HG02610 (cell line): ENCODE measurements around the gene SHH.
"Not testable (repeated sequence)": the region's sequence is repeated elsewhere in the genome, so short reads cannot be mapped to it uniquely, and the experiment has no call there.

Experiments
- ATAC-seq: cut with Tn5 transposase; IDR thresholded peaks from one replicate; pipeline ENCODE4 v1.9.1; 2021; ENCODE audit warnings: mild to moderate bottlenecking, moderate library complexity; ENCODE audit not compliant: unreplicated experiment

Gene SHH

DNA sequence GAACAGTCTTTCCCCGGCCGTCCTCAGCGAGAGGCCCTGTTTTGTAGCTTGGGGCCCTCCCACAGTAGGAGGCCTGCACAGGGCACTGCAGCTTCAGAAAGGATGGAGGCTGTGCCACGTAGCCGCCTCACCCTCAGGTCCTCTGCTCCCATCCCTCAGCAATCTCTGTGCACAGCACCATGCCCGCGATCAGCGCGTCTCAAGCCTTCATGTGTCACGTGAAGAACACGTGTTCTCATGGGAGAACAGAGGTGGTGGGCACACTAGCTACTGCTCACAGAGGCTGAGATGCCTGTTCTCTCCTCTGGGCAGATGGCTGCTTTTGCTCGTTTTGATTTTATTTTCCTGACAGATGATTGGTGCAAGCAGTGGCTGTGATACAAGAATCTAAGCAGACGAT lies 8.5 kb upstream of the SHH start:
- no peak for ATAC-seq

DNA sequence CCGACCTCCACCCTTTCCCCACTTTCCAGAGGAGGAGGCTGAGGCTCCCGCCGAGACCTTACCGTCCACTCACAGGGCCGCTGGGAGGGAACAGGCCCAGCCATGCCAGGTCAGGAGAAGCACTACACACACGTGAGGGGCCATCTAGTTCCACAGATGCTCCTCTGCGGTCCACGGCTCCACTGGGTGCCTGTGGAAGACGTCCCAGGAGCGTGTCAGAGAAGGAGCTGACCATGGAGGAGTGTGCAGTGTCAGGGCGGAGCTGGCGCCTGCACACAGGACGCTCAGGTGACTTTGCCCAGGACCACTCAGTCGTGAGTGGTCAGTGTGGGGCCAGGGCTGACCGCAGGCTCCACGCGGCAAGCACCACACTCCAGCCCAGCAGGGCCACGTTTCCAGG lies 8.0 kb upstream of the SHH start:
- ATAC-seq = no peak

DNA sequence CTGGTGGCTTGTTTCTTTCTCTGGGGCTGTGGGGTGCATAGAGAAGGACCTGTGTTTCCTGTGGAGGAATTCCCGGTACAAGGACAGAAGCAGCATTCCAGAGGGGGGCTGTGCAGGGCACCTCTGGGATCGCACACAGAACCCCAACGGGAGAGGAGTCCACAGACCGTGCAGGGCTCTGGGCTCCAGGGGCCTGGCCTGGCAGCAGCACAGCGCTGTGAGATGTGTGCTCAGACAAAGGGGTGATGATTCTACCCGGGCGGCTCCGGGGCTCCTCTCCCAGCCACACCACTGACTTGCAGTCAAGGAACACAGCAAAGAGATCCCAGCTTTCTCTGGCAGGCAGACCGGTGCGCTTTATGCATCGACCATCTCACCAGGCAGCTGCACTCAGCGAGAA lies 6.9 kb upstream of the SHH start:
- ATAC-seq = no peak

DNA sequence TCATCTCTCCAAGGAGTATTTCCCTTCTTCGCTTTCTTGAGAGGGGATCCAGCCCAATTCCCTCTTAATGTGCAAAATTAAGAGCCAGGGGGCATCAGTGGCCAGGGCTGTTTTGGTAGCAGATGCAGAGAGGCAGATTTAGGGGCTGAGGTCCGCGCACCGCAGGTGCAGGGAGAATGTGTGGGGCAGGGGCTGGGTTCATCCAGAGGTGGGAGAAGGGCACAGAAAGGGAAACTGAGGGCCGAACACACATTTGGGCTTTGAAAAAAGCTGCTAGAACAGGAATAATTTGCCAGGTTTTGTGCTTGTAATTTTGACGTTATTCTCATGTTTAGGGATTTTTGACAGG lies 6.5 kb upstream of the SHH start:
- ATAC-seq = no peak

DNA sequence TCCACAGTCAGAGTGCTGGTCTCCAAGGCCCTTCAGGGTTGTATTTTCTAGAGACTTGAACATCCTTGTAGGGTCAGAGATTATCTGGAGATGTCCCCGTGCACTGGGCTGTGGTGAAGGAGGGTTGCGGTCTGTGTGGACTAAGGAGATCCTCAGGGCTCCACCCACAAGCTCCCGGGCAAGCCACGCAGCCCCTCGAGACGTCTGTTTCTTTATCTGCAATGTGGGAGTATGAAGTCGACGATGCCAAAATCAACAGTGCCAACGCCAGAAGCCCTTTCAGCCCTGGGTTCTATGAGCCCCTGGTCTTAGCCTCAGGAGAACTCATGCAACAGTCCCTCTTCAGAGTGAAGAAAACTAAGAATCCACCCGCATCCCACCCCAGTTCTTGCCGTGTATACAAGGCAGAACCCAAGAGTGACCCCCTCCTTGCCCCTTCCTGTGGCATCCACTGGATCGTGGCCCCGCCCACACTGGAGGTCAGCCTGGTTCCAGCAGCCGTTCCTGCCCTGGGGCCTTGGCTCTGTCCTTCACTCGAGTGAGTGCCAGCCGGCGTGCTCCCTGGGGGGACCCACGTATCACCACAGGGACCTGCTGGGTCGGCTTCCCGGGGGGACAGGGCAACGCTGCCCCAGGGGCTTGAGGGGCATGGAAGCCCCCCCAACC lies 6.0 kb upstream of the SHH start:
- no peak for ATAC-seq

- not testable (repeated sequence) for ATAC-seq
These were observed 5.3 kb upstream of the SHH start for GRCh38 chr7:155817515-155817914.

- ATAC-seq = no peak
These were observed 4.7 kb upstream of the SHH start for GRCh38 chr7:155816996-155817395.

- ATAC-seq = no peak
These were observed 3.9 kb upstream of the SHH start for GRCh38 chr7:155816192-155816508.

DNA sequence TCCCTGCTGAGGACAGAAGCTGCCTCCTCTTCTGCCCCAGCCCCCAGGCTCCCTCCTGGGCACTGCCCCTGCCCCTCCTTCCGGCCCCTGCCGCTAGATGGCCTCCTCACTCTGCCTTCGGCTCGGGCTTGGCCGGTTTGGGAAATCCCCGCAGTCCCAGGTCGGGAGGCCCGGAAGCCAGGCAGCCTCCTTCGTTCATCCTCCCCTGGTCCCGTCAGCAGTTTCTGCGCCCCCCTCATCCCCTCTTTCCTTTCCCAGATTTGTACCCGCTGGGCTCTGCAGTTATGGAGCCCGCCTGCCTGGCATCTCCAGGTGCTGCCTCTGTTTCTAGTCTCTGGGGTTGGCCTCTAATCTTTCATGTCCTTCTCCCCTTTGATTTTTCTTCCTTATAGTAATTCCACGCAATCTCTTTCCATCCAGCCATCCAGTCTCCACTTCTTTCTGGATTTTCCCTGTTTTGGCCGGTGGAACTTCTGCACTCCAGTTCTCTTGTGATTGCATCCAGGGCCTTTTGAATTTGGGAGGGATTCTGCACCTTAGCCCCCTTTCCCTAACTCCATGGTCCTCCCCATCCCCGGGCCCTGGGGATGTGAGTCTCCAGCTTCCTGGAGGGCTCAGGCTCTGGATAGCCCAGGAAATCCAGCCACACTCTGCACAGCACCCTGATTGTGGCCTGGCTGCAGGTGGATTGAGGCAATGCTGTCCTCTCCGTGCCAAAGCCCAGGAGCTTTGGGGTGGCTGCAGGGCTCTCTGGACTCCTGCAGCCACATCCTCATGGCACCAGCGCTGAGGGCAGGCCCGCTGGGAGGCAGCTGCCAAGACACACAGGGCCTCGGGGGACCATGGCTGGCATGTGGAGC lies 3.3 kb upstream of the SHH start:
- ATAC-seq = peak; percentile 67

DNA sequence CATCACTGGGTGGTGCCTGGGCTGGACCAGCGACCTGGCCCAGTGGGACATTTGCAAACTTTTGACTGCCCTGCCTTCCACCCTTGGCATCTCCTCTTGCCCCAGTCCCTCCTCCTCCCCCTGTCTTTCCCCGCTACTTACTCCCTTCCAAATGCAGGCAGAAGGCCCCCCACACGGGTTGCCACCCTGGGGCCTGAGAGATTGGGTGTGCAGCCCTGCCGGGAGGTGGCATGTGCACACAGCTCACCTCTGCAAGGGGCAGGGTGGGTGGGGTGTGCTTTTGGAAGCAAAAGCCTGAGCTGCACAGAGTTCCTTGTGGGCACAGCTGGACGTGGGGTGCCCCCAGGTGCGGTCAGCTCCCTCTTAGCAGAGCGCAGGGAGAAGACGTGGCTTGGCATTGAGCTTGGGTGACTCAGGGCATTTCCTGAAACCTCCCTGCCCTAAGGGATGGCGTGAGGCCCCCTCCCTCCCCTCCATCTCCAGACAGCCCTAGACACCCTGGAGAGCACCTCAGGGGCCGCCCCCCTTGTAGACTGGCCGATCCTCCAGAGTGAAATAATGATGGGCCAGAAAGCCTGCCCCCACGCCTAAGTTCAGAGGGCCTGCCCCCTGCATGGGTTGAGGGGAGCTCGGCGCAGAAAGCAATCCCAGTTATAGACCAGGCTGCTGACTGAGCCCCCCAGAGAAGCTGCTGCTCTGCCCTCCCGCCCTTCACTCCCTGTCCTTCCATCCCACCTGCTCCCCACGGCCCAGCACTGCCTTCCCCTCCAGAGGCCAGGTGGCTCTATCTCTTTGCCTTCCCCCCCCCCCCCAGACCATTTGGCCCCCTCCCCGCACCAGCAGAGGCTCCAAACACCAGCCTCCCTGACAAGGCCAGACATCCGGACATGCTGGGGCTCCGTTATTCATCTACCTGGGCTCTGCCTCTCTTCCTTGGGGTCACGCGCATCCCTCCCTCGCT lies 2.3 kb upstream of the SHH start:
- no peak for ATAC-seq

GRCh38 chr7:155813546-155814315 lies 1.5 kb upstream of the SHH start:
- ATAC-seq = no peak

- ATAC-seq = no peak
These were observed 862 bp upstream of the SHH start for GRCh38 chr7:155813125-155813524.

- ATAC-seq = no peak
These were observed 736 bp downstream of the SHH start for GRCh38 chr7:155811560-155811894.

- ATAC-seq = no peak
These were observed 1.3 kb downstream of the SHH start for GRCh38 chr7:155810770-155811559.

DNA sequence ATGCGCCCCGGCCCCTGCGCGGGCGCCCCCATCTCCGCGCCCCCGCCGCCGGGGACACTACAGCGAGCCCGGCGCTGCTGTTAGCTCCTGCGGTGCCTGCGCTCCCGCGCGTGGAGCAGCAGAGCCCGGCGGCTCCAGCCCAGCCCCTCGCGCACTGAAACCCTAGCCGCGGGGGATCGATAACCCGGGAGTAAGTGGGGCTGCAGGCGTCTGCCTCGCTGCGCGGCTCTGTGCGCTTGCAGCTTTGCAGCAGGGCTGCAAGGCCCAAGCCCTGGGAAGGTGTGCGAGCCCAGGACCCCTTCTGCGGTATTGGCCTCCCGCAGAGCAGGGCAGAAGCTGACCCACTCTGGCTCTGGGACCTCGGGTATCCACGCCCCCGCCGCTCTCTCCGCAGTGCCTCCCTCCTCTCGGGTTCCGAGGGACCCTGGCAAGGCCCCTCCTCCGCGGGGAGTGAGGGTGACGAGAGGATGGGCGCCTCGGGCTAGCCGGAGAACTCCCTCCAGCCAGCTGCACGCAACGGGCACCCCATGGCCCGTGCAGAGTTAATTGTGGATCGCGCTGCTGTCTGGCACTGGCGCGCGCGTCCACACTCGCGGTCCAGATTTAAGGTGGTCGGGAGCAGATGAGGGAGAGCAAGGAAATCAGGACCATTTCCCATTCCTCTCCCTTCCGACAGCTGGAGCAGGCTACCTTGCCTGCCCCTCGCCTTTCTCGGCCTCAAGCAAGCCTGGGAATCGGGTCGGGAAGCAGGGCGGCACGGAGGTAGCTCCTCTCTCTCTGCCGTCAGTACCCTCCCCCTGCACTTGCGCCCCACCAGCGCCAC lies 2.1 kb downstream of the SHH start:
- no peak for ATAC-seq

- ATAC-seq = no peak
These were observed 2.8 kb downstream of the SHH start for GRCh38 chr7:155809332-155809946.

- no peak for ATAC-seq
These were observed 3.5 kb downstream of the SHH start for GRCh38 chr7:155808549-155809331.
